Thymus (tissue), 11 donors: ENCODE results near the gene ALKBH3. TPM values are rescaled to one million over a fixed set of nuclear protein-coding genes. Genes with fewer than 3 reads are reported as not detected.

Experiments used
- DNase-seq, 9 donors: peaks; one replicate each; pipeline ENCODE4 v3.0.0-alpha.2; 2013; ENCODE audit warnings: low spot score in 9 of 9, low read depth in 6 of 9, missing footprints in 1 of 9
- H3K27ac ChIP-seq, 2 donors: one replicate each; pipeline ENCODE4 v1.5.1; 2013; ENCODE audit warnings: control low read depth in 1 of 2, low read depth in 1 of 2, low read length in 1 of 2, mild to moderate bottlenecking in 1 of 2, moderate library complexity in 1 of 2
- H3K27me3 ChIP-seq, 2 donors: one replicate each; pipeline ENCODE4 v1.5.1; 2013; ENCODE audit warnings: low read length in 1 of 2; ENCODE audit not compliant: control insufficient read depth in 2 of 2, insufficient read depth in 1 of 2
- H3K36me3 ChIP-seq, 2 donors: one replicate each; pipeline ENCODE4 v1.5.1; 2013; ENCODE audit warnings: low read length in 1 of 2, mild to moderate bottlenecking in 1 of 2, moderate library complexity in 1 of 2; ENCODE audit not compliant: control insufficient read depth in 2 of 2, insufficient read depth in 2 of 2
- H3K4me1 ChIP-seq, 2 donors: one replicate each; pipeline ENCODE4 v1.5.1; 2013; ENCODE audit warnings: low read length in 2 of 2; ENCODE audit not compliant: control insufficient read depth in 2 of 2, insufficient read depth in 2 of 2
- H3K4me3 ChIP-seq, 2 donors: one replicate each; pipeline ENCODE4 v1.5.1; 2013; ENCODE audit warnings: low read length in 2 of 2, control low read depth in 1 of 2, mild to moderate bottlenecking in 1 of 2
- H3K9me3 ChIP-seq, 2 donors: one replicate each; pipeline ENCODE4 v1.5.1; 2013; ENCODE audit warnings: low read length in 1 of 2, mild to moderate bottlenecking in 1 of 2; ENCODE audit not compliant: control insufficient read depth in 2 of 2, insufficient read depth in 1 of 2
- WGBS: extraction: QIAGEN DNeasy Blood & Tissue Kit; methylation state at CpG from one replicate; pipeline ENCODE4 v1.1.7; 2013; 5-methylcytosine and 5-hydroxymethylcytosine counted together
- polyA plus RNA-seq: library from polyadenylated mRNA; stranded (reverse); fragments of 200-250 nt; gene quantifications from one replicate; pipeline ENCODE4 v1.2.3, GENCODE V29; 2013
- total RNA-seq: library from RNA; stranded (reverse); fragments of 120-200 nt; gene quantifications from one replicate; pipeline ENCODE4 v1.2.4, GENCODE V29; 2013
- donor health status: healthy.

ALKBH3 gene
- total and polyA plus RNA-seq, 2 donors, result 33.5 to 36.0 TPM

GRCh38 chr11:43947815-43948214 is 67.2 kb downstream of the ALKBH3 start:
- peaks cover 25 to 52% of the 10 kb centered on the region in 2 donors for H3K27me3 ChIP-seq
- no peak for DNase-seq
- no peak overlapping the region for H3K27ac ChIP-seq
- peaks cover 2 to 11% of the 10 kb centered on the region in 2 donors for H3K4me1 ChIP-seq
- H3K9me3 ChIP-seq, result peaks cover 0 to 3% of the 10 kb centered on the region in 2 donors
- 97% methylated on average over 1 of the region's 1 CpG for WGBS
- H3K4me3 ChIP-seq, result no peak overlapping the region
- H3K36me3 ChIP-seq, result no peaks in the 10 kb centered on the region

- Histone ChIP-seq H3K27ac (no peak overlapping the region), H3K27me3 (peaks cover 17 to 45% of the 10 kb centered on the region in 2 donors), H3K4me3 (no peak overlapping the region), H3K4me1 (peaks cover 0 to 8% of the 10 kb centered on the region in 2 donors), H3K9me3 (peaks cover 0 to under 1% of the 10 kb centered on the region in 2 donors), H3K36me3 (no peaks in the 10 kb centered on the region)
- no peak for DNase-seq
- WGBS, result 95% methylated on average over 2 of the region's 2 CpGs
These were observed 68.0 kb downstream of the ALKBH3 start for GRCh38 chr11:43948341-43949225.

GRCh38 chr11:43950311-43950855 is 69.8 kb downstream of the ALKBH3 start:
- H3K27me3 ChIP-seq, result peaks cover under 1 to 27% of the 10 kb centered on the region in 2 donors
- no peaks in the 10 kb centered on the region for H3K9me3 ChIP-seq
- no peak overlapping the region for H3K27ac ChIP-seq
- H3K4me3 ChIP-seq, result no peak overlapping the region
- no peaks in the 10 kb centered on the region for H3K36me3 ChIP-seq
- no peak for DNase-seq
- no peaks in the 10 kb centered on the region for H3K4me1 ChIP-seq
- WGBS, result 82% methylated on average over 5 of the region's 5 CpGs

DNA sequence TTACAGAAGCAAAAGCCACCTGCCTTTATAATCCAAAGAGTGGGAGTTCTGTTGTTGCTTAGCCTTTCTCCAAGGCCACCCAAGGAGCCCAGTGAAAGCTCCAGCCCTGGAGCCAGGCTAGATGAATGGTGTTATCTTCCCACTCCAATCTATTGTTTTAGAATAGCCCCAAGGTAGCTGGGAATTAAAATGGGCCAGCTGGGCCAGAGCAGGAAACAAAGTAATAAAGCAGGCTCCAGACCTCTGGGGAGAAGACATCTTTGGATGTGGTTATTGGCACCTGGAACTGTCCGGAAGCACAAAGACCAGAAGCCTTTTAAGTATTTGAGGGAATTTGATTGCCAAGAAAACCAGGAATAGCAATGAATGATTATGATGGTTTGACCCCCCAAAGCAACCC is 70.6 kb downstream of the ALKBH3 start:
- H3K9me3 ChIP-seq, result no peaks in the 10 kb centered on the region
- no peaks in the 10 kb centered on the region for H3K36me3 ChIP-seq
- DNase-seq, result no peak
- H3K27me3 ChIP-seq, result peaks cover 0 to 18% of the 10 kb centered on the region in 2 donors
- no peaks in the 10 kb centered on the region for H3K4me1 ChIP-seq
- 94% methylated on average over 1 of the region's 1 CpG for WGBS
- no peak overlapping the region for H3K27ac ChIP-seq
- no peak overlapping the region for H3K4me3 ChIP-seq

GRCh38 chr11:43952020-43952400 is 71.4 kb downstream of the ALKBH3 start:
- Histone ChIP-seq H3K27ac (no peak overlapping the region), H3K36me3 (no peaks in the 10 kb centered on the region), H3K9me3 (no peaks in the 10 kb centered on the region), H3K4me3 (no peak overlapping the region), H3K4me1 (no peaks in the 10 kb centered on the region), H3K27me3 (peaks cover 0 to 13% of the 10 kb centered on the region in 2 donors)
- 96% methylated on average over 6 of the region's 6 CpGs for WGBS
- no peak for DNase-seq

DNA sequence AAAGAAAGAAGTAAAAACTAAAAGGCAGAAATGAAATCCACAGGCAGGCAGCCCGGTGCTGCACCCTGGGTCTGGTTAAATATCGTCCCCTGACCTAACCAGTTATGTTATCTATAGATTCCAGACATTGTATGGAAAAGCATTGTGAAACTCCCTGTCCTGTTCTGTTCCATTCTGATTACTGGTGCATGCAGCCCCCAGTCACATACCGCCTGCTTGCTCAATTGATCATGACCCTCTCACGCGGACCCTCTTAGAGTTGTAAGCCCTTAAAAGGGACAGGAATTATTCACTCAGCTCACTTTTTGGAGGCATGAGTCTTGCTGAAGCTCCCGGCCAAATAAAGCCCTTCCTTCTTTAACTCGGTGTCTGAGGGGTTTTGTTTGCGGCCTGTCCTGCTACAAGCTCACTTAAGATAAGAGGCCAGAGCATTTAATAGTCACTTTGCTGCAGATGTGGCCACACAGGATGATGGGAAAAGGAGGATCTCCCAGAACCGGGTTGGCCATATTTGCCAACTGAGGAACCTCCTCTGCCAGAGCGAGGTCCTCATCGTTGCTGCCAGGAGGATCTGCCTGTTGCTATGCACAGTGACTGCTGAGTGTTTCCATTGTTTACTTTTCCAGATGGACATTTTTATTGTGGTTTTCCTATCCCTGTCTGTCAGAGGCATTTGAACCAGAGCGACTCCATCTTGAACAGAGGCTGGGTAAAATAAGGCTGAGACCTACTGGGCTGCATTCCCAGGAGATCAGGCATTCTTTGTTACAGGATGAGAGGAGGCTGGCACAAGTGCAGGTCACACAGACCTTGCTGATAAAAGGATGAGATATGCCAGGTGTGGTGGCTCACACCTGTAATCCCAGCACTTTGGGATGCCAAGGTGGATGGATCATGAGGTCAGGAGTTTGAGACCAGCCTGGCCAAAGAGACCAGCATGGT is 72.0 kb downstream of the ALKBH3 start:
- Histone ChIP-seq H3K27ac (no peak overlapping the region), H3K36me3 (no peaks in the 10 kb centered on the region), H3K27me3 (peaks cover 0 to 6% of the 10 kb centered on the region in 2 donors), H3K4me3 (no peak overlapping the region), H3K4me1 (no peaks in the 10 kb centered on the region), H3K9me3 (no peaks in the 10 kb centered on the region)
- 89% methylated on average over 12 of the region's 12 CpGs for WGBS
- DNase-seq, result no peak

DNA sequence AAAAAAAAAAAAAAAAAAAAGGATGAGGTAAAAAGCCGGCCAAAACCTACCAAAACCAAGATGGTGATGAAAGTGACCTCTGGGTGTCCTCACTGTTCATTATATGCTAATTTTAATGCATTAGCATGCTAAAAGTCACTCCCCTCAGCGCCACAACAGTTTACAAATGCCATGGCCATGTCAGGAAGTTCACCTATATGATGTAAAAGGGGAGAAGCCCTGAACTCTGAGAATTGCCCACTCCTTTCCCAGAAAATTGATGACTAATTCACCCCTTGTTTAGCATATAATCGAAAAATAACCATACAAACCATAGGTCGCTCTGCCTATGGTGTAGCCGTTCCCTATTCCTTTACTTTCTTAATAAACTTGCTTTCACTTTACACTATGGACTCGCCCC is 72.9 kb downstream of the ALKBH3 start:
- Histone ChIP-seq H3K4me1 (no peaks in the 10 kb centered on the region), H3K4me3 (no peak overlapping the region), H3K9me3 (no peaks in the 10 kb centered on the region), H3K27me3 (peaks cover 0 to 2% of the 10 kb centered on the region in 2 donors), H3K27ac (no peak overlapping the region), H3K36me3 (no peaks in the 10 kb centered on the region)
- DNase-seq, result no peak
- WGBS, result 97% methylated on average over 6 of the region's 6 CpGs

DNA sequence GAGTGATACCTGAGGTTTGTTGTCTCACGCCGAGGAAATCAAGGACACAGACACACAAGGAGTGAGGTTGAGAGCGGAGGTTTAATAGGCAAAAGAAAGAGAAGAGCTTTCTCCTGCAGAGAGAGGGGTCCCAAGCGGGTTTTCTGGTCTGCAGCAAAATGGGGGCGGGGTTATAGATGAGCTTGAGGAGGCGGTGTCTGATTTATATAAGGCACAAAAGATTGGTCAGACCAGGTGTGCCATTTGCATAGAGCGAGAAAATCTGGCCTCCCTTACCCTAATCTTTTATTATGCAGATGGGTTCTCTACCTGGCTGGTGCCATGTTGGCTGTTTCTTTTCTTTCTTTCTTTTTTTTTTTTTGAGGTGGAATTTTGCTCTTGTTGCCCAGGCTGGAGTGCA is 73.6 kb downstream of the ALKBH3 start:
- no peaks in the 10 kb centered on the region for H3K9me3 ChIP-seq
- no peak overlapping the region for H3K4me3 ChIP-seq
- H3K27me3 ChIP-seq, result peaks cover 0 to 2% of the 10 kb centered on the region in 2 donors
- no peaks in the 10 kb centered on the region for H3K36me3 ChIP-seq
- H3K4me1 ChIP-seq, result no peaks in the 10 kb centered on the region
- H3K27ac ChIP-seq, result no peak overlapping the region
- WGBS, result 96% methylated on average over 7 of the region's 7 CpGs
- no peak for DNase-seq
